Sigmoid colon (tissue), 4 donors: ENCODE data around the gene ESYT2.

Experiments
- CTCF ChIP-seq, 4 experiments: fragments of 450-650 bp in 3 of 4; fragments of 200-600 bp in 1 of 4; IDR thresholded peaks; one replicate each; pipeline ENCODE4 v1.5.1; 2016 to 2019; ENCODE audit warnings: antibody characterized with exemption in 4 of 4, mild to moderate bottlenecking in 3 of 4, moderate library complexity in 2 of 4
- EP300 ChIP-seq, 4 donors: sonication (generic); formaldehyde crosslinking; IDR thresholded peaks; one replicate each; pipeline ENCODE4 v1.6.1; 2017; ENCODE audit warnings: antibody characterized with exemption in 4 of 4
- POLR2AphosphoS5 ChIP-seq, 4 donors: sonication (generic); formaldehyde crosslinking; IDR thresholded peaks; one replicate each; pipeline ENCODE4 v1.6.1; 2017; ENCODE audit warnings: antibody characterized with exemption in 4 of 4

- TF ChIP-seq CTCF (IDR thresholded peaks at IDR 0.05) (no peak), EP300 (IDR thresholded peaks at IDR 0.05) (no peak), POLR2AphosphoS5 (IDR thresholded peaks at IDR 0.05) (no peak)
These were observed 25.4 kb upstream of the ESYT2 start for GRCh38 chr7:158854681-158855081.
